GM12891 (cell line): ENCODE results near the gene KDM3A.

Source experiments
- POLR2A ChIP-seq: IDR thresholded peaks from 2 replicates; pipeline ENCODE4 v1.6.1; 2011; ENCODE audit warnings: low read depth, low read length, control low read depth
- SPI1 ChIP-seq: IDR thresholded peaks from 2 replicates; pipeline ENCODE4 v1.6.1; 2011; ENCODE audit warnings: low read depth, low read length, control low read depth

DNA sequence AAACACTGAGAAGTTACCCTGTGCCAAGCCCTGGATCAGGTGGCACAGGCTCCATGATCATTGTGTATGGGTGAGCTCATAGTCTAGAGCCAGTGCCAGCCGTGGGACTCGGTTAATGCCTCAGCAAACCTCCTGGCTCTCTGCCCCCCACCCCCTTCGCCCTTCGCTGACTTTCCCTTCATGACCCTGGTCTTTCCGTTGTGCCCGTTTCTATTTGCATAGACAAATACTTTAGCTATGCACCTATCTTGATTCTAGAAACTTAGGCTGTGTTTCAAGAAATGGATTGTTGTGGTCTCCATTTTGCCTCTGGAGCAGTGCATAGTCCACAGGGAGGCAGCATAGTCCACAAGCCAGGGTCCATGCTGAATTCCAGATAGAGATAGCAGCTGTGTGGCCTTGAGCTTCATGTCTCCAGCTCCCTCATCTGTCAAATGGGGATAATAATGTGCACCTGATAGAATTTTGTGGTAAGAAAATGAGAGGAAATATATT, 44.8 kb upstream of the KDM3A start:
- no peak for TF ChIP-seq POLR2A
- TF ChIP-seq SPI1 = no peak
